NB4 (cell line): ENCODE data around the gene DPH3.

Source experiments
- POLR2A ChIP-seq: IDR thresholded peaks from 2 replicates; pipeline ENCODE4 v1.6.1; 2011; ENCODE audit warnings: mild to moderate bottlenecking; ENCODE audit not compliant: insufficient read length; ENCODE audit errors: extremely low read depth
- TF ChIP-seq, protein P1 (sequence below): IDR thresholded peaks from one replicate; pipeline ENCODE4 v1.5.1; 2012; ENCODE audit warnings: low read depth, low read length
- TF ChIP-seq, protein P2 (sequence below): IDR thresholded peaks from 2 replicates; pipeline ENCODE4 v1.6.1; 2011; ENCODE audit warnings: low read depth, low read length

DNA sequence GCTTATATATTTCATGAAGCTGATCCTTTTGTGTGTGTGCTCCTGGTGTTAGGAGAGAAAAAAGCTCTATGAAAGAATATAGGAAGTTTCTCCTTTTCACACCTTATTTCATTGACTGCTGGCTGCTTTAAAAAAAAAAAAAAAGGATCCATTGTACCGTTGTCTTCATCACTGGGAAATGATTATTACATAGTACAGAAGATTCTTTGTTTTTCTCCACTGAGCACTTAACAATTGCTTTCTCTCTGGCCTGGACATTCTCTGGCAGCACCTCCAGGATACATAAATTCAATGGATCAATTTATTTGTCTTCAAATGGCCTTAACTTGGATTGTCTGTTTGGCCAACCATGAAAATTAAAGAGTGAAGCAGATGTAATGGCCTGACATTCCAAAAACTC lies 37.2 kb downstream of the DPH3 start:
- TF ChIP-seq, protein P1, sequence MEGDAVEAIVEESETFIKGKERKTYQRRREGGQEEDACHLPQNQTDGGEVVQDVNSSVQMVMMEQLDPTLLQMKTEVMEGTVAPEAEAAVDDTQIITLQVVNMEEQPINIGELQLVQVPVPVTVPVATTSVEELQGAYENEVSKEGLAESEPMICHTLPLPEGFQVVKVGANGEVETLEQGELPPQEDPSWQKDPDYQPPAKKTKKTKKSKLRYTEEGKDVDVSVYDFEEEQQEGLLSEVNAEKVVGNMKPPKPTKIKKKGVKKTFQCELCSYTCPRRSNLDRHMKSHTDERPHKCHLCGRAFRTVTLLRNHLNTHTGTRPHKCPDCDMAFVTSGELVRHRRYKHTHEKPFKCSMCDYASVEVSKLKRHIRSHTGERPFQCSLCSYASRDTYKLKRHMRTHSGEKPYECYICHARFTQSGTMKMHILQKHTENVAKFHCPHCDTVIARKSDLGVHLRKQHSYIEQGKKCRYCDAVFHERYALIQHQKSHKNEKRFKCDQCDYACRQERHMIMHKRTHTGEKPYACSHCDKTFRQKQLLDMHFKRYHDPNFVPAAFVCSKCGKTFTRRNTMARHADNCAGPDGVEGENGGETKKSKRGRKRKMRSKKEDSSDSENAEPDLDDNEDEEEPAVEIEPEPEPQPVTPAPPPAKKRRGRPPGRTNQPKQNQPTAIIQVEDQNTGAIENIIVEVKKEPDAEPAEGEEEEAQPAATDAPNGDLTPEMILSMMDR: no peak
- TF ChIP-seq, protein P2, sequence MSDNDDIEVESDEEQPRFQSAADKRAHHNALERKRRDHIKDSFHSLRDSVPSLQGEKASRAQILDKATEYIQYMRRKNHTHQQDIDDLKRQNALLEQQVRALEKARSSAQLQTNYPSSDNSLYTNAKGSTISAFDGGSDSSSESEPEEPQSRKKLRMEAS: no peak
- TF ChIP-seq POLR2A: no peak
